B cell (primary cell): ENCODE measurements around the gene DACT1. TPM values are rescaled to one million over a fixed set of nuclear protein-coding genes. Genes with fewer than 3 reads are reported as not detected.

Experiments used
- ATAC-seq: fragments of 200-7000 bp; cut with Tn5 transposase; one replicate; pipeline ENCODE4 v1.10.0; 2021; ENCODE audit warnings: low read depth, mild to moderate bottlenecking, moderate number of reproducible peaks, moderate library complexity
- CTCF ChIA-PET: fragments of 350-600 bp; sonication (Branson Sonifier 250); formaldehyde crosslinking; loops from one replicate; lab custom pipeline; 2021; ENCODE audit warnings: antibody characterized with exemption, inconsistent platforms; lab: Charles Lee
- POLR2A ChIA-PET: fragments of 350-600 bp; sonication (Branson Sonifier 250); formaldehyde crosslinking; loops from one replicate; lab custom pipeline; 2021; ENCODE audit warnings: antibody characterized with exemption; lab: Charles Lee
- DNase-seq: peaks from one replicate; pipeline ENCODE4 v3.0.0; 2013
- H2AFZ ChIP-seq: 2 replicates; pipeline ENCODE4 v1.6.1; 2012; ENCODE audit warnings: mild to moderate bottlenecking, low read depth, low read length; ENCODE audit not compliant: insufficient read depth, poor library complexity, severe bottlenecking
- H3K27ac ChIP-seq, 2 donors: 1 replicate in 1 of 2; 2 replicates in 1 of 2; pipeline ENCODE4 v1.5.1; 2012 to 2013; ENCODE audit warnings: low read length in 2 of 2, mild to moderate bottlenecking in 2 of 2, moderate library complexity in 1 of 2
- H3K27me3 ChIP-seq, 4 experiments: fragments of 200-600 bp in 1 of 4; sonication (generic) in 1 of 4; replicated peaks in 1 of 4; 1 replicate in 2 of 4; 2 replicates in 2 of 4; pipeline versions ENCODE4 v1.6.1 to v1.7.0; 2013 to 2016; ENCODE audit warnings: low read length in 3 of 4, mild to moderate bottlenecking in 2 of 4, mixed read lengths in 1 of 4, moderate library complexity in 1 of 4; ENCODE audit not compliant: insufficient read depth in 4 of 4, control insufficient read depth in 3 of 4; ENCODE audit errors: control extremely low read depth in 1 of 4
- H3K36me3 ChIP-seq, 2 experiments: replicated peaks in 1 of 2; 1 replicate in 1 of 2; 2 replicates in 1 of 2; pipeline versions ENCODE4 v1.6.1 to v1.7.1; 2013; ENCODE audit warnings: low read length in 1 of 2; ENCODE audit not compliant: insufficient read depth in 2 of 2, control insufficient read depth in 1 of 2; ENCODE audit errors: control extremely low read depth in 1 of 2, extremely low read depth in 1 of 2
- H3K4me1 ChIP-seq, 2 donors: fragments of 200-600 bp in 1 of 2; sonication (generic) in 1 of 2; 1 replicate in 1 of 2; 2 replicates in 1 of 2; pipeline versions ENCODE4 v1.5.1 to v1.6.1; 2013 to 2017; ENCODE audit warnings: low read length in 2 of 2; ENCODE audit not compliant: control insufficient read depth in 2 of 2, insufficient read depth in 2 of 2
- H3K4me2 ChIP-seq: replicated peaks from 2 replicates; pipeline ENCODE3; 2012; ENCODE audit warnings: mild to moderate bottlenecking, low read depth, low read length; ENCODE audit not compliant: poor library complexity, severe bottlenecking
- H3K4me3 ChIP-seq, 5 experiments: fragments of 200-600 bp in 1 of 5; sonication (generic) in 1 of 5; 1 replicate in 3 of 5; 2 replicates in 2 of 5; pipeline versions ENCODE4 v1.5.1 to v1.7.0; 2011 to 2016; ENCODE audit warnings: low read length in 4 of 5, mild to moderate bottlenecking in 4 of 5, low read depth in 2 of 5, control low read depth in 1 of 5, moderate library complexity in 1 of 5; ENCODE audit not compliant: insufficient read depth in 1 of 5; ENCODE audit errors: control extremely low read depth in 1 of 5, extremely low read depth in 1 of 5
- H3K79me2 ChIP-seq: fragments of 200-600 bp; sonication (generic); one replicate; pipeline ENCODE4 v1.6.0; 2016; ENCODE audit warnings: low read length; ENCODE audit not compliant: control insufficient read depth, insufficient read depth
- H3K9ac ChIP-seq: fragments of 200-600 bp; sonication (generic); 2 replicates; pipeline ENCODE4 v1.6.1; 2017; ENCODE audit warnings: mild to moderate bottlenecking, low read length, moderate library complexity
- H3K9me3 ChIP-seq, 3 donors: one replicate each; pipeline versions ENCODE4 v1.6.1 to v1.7.1; 2013; ENCODE audit warnings: low read length in 2 of 3; ENCODE audit not compliant: control insufficient read depth in 2 of 3, insufficient read depth in 1 of 3; ENCODE audit errors: control extremely low read depth in 1 of 3
- H4K20me1 ChIP-seq: 2 replicates; pipeline ENCODE4 v1.6.0; 2012; ENCODE audit warnings: mild to moderate bottlenecking, low read length; ENCODE audit not compliant: insufficient read depth, control insufficient read depth, poor library complexity, severe bottlenecking
- H3K27ac Mint-ChIP-seq: one replicate; pipeline ENCODE4 v1.8.0; 2021; ENCODE audit warnings: mixed read lengths
- H3K27me3 Mint-ChIP-seq: one replicate; pipeline ENCODE4 v1.8.0; 2021; ENCODE audit warnings: mixed read lengths
- H3K4me1 Mint-ChIP-seq: one replicate; pipeline ENCODE4 v1.8.0; 2021; ENCODE audit warnings: mixed read lengths
- H3K4me3 Mint-ChIP-seq: one replicate; pipeline ENCODE4 v1.8.0; 2021; ENCODE audit warnings: mixed read lengths
- H3K9me3 Mint-ChIP-seq: one replicate; pipeline ENCODE4 v1.8.0; 2022; ENCODE audit warnings: mixed read lengths; ENCODE audit not compliant: insufficient read depth
- CTCF ChIP-seq: fragments of 200-600 bp; IDR thresholded peaks from one replicate; pipeline ENCODE4 v1.8.0; 2022; ENCODE audit warnings: antibody characterized with exemption, mild to moderate bottlenecking
- EZH2 ChIP-seq: IDR thresholded peaks from 2 replicates; pipeline ENCODE4 v1.6.1; 2012; ENCODE audit warnings: borderline replicate concordance, low read depth, mild to moderate bottlenecking, moderate library complexity, low read length; ENCODE audit not compliant: insufficient read depth, poor library complexity, severe bottlenecking
- whole genome bisulfite sequencing: methylation state at CpG from one replicate; pipeline ENCODE4 v1.1.5; 2013; ENCODE audit warnings: missing lambda C conversion rate; ENCODE audit not compliant: insufficient coverage; 5-methylcytosine and 5-hydroxymethylcytosine counted together
- intact Hi-C: fragments of 100-400 bp; cut with micrococcal nuclease; formaldehyde crosslinking; loops from one replicate; pipeline ENCODE4 v1.10.0; 2022
- polyA plus RNA-seq: library from polyadenylated mRNA; depleted of rRNA; stranded (reverse); fragments of >200 nt; gene quantifications from 2 replicates; pipeline ENCODE4 v1.2.3, GENCODE V29; 2012
- total RNA-seq, 2 donors: library from RNA; stranded (reverse); fragments of 120-200 nt in 1 of 2; gene quantifications; 1 replicate in 1 of 2; 2 replicates in 1 of 2; pipeline versions ENCODE4 v1.2.3 to v1.2.4, GENCODE V29; 2013 to 2022

Gene DACT1
- total and polyA plus RNA-seq, 2 donors (not counting 1 experiment from before 2014, with no cell fraction given): 2.2 to 3.5 TPM

- H3K9me3 ChIP-seq: no peaks in the 10 kb centered on the region
- ChIA-PET POLR2A (no interaction called here), CTCF (interaction anchor here (0.6 to 1.4 kb wide), 2 partner anchors 50 to 138 kb away, joined by 3 to 6 read pairs; no protein-coding TSS in a partner anchor)
- H3K9ac ChIP-seq: peak overlapping the region; percentile 72
- H3K27me3 ChIP-seq: peaks cover 0 to 4% (median 0%) of the 10 kb centered on the region in 4 experiments
- Mint-ChIP-seq H3K4me3 (peak overlapping the region; percentile 92), H3K27ac (no peak overlapping the region), H3K4me1 (peaks cover 46% of the 10 kb centered on the region), H3K27me3 (peaks cover 13% of the 10 kb centered on the region), H3K9me3 (no peaks in the 10 kb centered on the region)
- DNase-seq (no peak), ATAC-seq (no peak)
- intact Hi-C loops: loop anchor here (2.0 to 10.0 kb wide), 3 partner anchors 550 to 846 kb away; partner anchors contain the start of genes DAAM1, JKAMP and L3HYPDH
- peak overlapping the region in 3 of 5 experiments; percentile 49 to 67 (median 55) for H3K4me3 ChIP-seq
- H3K27ac ChIP-seq: no peak overlapping the region
- H3K79me2 ChIP-seq: no peaks in the 10 kb centered on the region
- WGBS: 73% methylated on average over 2 of the region's 5 CpGs
- H3K36me3 ChIP-seq: no peaks in the 10 kb centered on the region
- peak overlapping the region; percentile 86 for H3K4me2 ChIP-seq
- peak overlapping the region; percentile 78 for H2AFZ ChIP-seq
- H3K4me1 ChIP-seq: peaks cover 18 to 43% of the 10 kb centered on the region in 2 donors
- no peak for TF ChIP-seq EZH2
- TF ChIP-seq CTCF: no peak
- no peaks in the 10 kb centered on the region for H4K20me1 ChIP-seq
These were observed 1.4 kb downstream of the DACT1 start for GRCh38 chr14:58639198-58639565.

- Histone ChIP-seq H3K9me3 (no peaks in the 10 kb centered on the region), H3K27ac (no peak overlapping the region), H3K79me2 (no peaks in the 10 kb centered on the region), H4K20me1 (no peaks in the 10 kb centered on the region), H2AFZ (no peak overlapping the region), H3K27me3 (peaks cover 0 to 4% (median 0%) of the 10 kb centered on the region in 4 experiments), H3K4me2 (no peak overlapping the region), H3K9ac (no peak overlapping the region), H3K36me3 (no peaks in the 10 kb centered on the region), H3K4me3 (no peak overlapping the region), H3K4me1 (peaks cover 18 to 35% of the 10 kb centered on the region in 2 donors)
- no peak for TF ChIP-seq EZH2
- TF ChIP-seq CTCF: no peak
- POLR2A ChIA-PET: no interaction called here
- Mint-ChIP-seq H3K27ac (no peak overlapping the region), H3K4me1 (peaks cover 39% of the 10 kb centered on the region), H3K9me3 (no peaks in the 10 kb centered on the region), H3K27me3 (peaks cover 13% of the 10 kb centered on the region), H3K4me3 (peak overlapping the region; percentile 92)
- intact Hi-C loops: loop anchor here (2.0 to 10.0 kb wide), 3 partner anchors 549 to 845 kb away; partner anchors contain the start of genes DAAM1, JKAMP and L3HYPDH
- CTCF ChIA-PET: interaction anchor here (1.4 kb wide), 1 partner anchor 139 kb away, joined by 3 read pairs; no protein-coding TSS in a partner anchor
- no peak for DNase-seq
- 33% methylated on average over 3 of the region's 5 CpGs for WGBS
- ATAC-seq: no peak
These were observed 2.2 kb downstream of the DACT1 start for GRCh38 chr14:58639842-58640484.
